A549 (cell line): Measurements from ENCODE around the gene SAMD13. TPM values are rescaled to one million over a fixed set of nuclear protein-coding genes. Genes with fewer than 3 reads are reported as not detected.
"Not testable (repeated sequence)": the region's sequence is repeated elsewhere in the genome, so short reads cannot be mapped to it uniquely, and the experiment has no call there.

Source experiments
- ATAC-seq, 2 experiments: fragments of 200-7000 bp in 1 of 2; fragments of >200 bp in 1 of 2; cut with Nextera tagmentation in 1 of 2; cut with Tn5 transposase in 1 of 2; 3 replicates each; pipeline versions ENCODE4 v1.8.0 to v1.9.1; 2018 to 2020; ENCODE audit warnings: mild to moderate bottlenecking in 1 of 2, moderate library complexity in 1 of 2
- CTCF ChIA-PET: fragments of 300-600 bp; sonication (Branson Sonifier 250); formaldehyde crosslinking; extraction: SDS; loops from one replicate; lab custom pipeline; 2021; ENCODE audit warnings: antibody characterized with exemption, inconsistent platforms; lab: Yijun Ruan, JAX
- POLR2A ChIA-PET: fragments of 350-600 bp; formaldehyde crosslinking; extraction: SDS; loops from one replicate; lab custom pipeline; 2021; ENCODE audit warnings: antibody characterized with exemption, inconsistent platforms; lab: Yijun Ruan, JAX
- DNase-seq, 2 experiments: peaks; one replicate each; pipeline versions ENCODE4 v3.0.0 to v3.0.0-alpha.2; 2011 to 2016; ENCODE audit warnings: low read depth in 1 of 2, low spot score in 1 of 2
- FAIRE-seq: peaks from 2 replicates; lab custom pipeline; 2011; peaks lifted over from hg19 to GRCh38; lab: Jason Lieb, UNC
- H3K27ac ChIP-seq, 2 experiments: fragments of >200 bp; sonication (Bioruptor Twin); formaldehyde crosslinking; 3 replicates each; pipeline ENCODE4 v1.5.1; 2016 to 2017
- H3K4me1 ChIP-seq: fragments of >200 bp; sonication (Bioruptor Twin); formaldehyde crosslinking; 3 replicates; pipeline ENCODE4 v1.6.1; 2016
- H3K4me2 ChIP-seq: fragments of >200 bp; sonication (Bioruptor Twin); formaldehyde crosslinking; 3 replicates; pipeline ENCODE4 v1.6.1; 2016
- H3K4me3 ChIP-seq: fragments of >200 bp; sonication (Bioruptor Twin); formaldehyde crosslinking; 3 replicates; pipeline ENCODE4 v1.5.1; 2016
- H3K9me3 ChIP-seq: fragments of >200 bp; sonication (Bioruptor Twin); formaldehyde crosslinking; 3 replicates; pipeline ENCODE4 v1.6.1; 2016
- BHLHE40 ChIP-seq: IDR thresholded peaks from 2 replicates; pipeline ENCODE4 v1.6.1; 2012; ENCODE audit warnings: low read depth, low read length, inconsistent platforms
- CBX2 ChIP-seq: fragments of 200-600 bp; sonication (generic); IDR thresholded peaks from 2 replicates; pipeline ENCODE4 v1.6.1; 2016; ENCODE audit warnings: low read depth, mild to moderate bottlenecking, borderline replicate concordance
- FOSL2 ChIP-seq, 2 experiments: fragments of 450-650 bp in 1 of 2; fragments of >200 bp in 1 of 2; sonication (Bioruptor Twin) in 1 of 2; formaldehyde crosslinking; IDR thresholded peaks; 2 replicates each; pipeline versions ENCODE4 v1.5.0 to v1.6.1; 2016 to 2020; ENCODE audit warnings: mild to moderate bottlenecking in 1 of 2, moderate library complexity in 1 of 2
- FOXS1 ChIP-seq: fragments of 250-450 bp; sonication (Bioruptor Pico); IDR thresholded peaks from 2 replicates; pipeline ENCODE4 v1.5.0; 2020; ENCODE audit warnings: mild to moderate bottlenecking, moderate library complexity
- GATA3 ChIP-seq: IDR thresholded peaks from 2 replicates; pipeline ENCODE4 v1.6.1; 2012; ENCODE audit warnings: borderline replicate concordance
- HDAC2 ChIP-seq: fragments of 200-600 bp; sonication (generic); IDR thresholded peaks from 2 replicates; pipeline ENCODE4 v1.6.1; 2016
- KDM1A ChIP-seq: fragments of 200-600 bp; sonication (generic); IDR thresholded peaks from 2 replicates; pipeline ENCODE4 v1.6.1; 2016; ENCODE audit warnings: low read depth, mild to moderate bottlenecking
- MAZ ChIP-seq: fragments of 150-350 bp; IDR thresholded peaks from 2 replicates; pipeline ENCODE4 v1.6.1; 2014; ENCODE audit warnings: antibody characterized with exemption, low read depth, low read length, borderline replicate concordance
- NFE2L2 ChIP-seq: fragments of 150-350 bp; conservative IDR thresholded peaks from 2 replicates; pipeline ENCODE4 v1.6.1; 2014; ENCODE audit warnings: low read length
- NR3C1 ChIP-seq: fragments of >200 bp; sonication (Bioruptor Twin); formaldehyde crosslinking; IDR thresholded peaks from 3 replicates; pipeline ENCODE4 v1.6.1; 2017
- RCOR1 ChIP-seq: fragments of 150-350 bp; IDR thresholded peaks from 2 replicates; pipeline ENCODE4 v1.6.1; 2014; ENCODE audit warnings: antibody characterized with exemption, low read length, low read depth
- RFX5 ChIP-seq: fragments of 450-650 bp; IDR thresholded peaks from 2 replicates; pipeline ENCODE4 v1.7.1; 2014; ENCODE audit warnings: antibody characterized with exemption, mild to moderate bottlenecking, moderate library complexity
- ZC3H11A ChIP-seq: fragments of 450-650 bp; IDR thresholded peaks from 2 replicates; pipeline ENCODE4 v1.6.1; 2014; ENCODE audit warnings: antibody characterized with exemption, mild to moderate bottlenecking
- ZNF302 ChIP-seq: fragments of 250-450 bp; sonication (Bioruptor Pico); IDR thresholded peaks from 2 replicates; pipeline ENCODE4 v1.9.0; 2021; ENCODE audit warnings: inconsistent platforms, mild to moderate bottlenecking, moderate library complexity
- WGBS: methylation state at CpG from one replicate; pipeline ENCODE4 v1.1.6; 2017; ENCODE audit errors: missing lambda C conversion rate; 5-methylcytosine and 5-hydroxymethylcytosine counted together
- polyA plus RNA-seq, 4 experiments: library from polyadenylated mRNA; depleted of rRNA in 3 of 4; stranded (reverse); fragments of >200 nt; fragmentation: RNase III in 1 of 4; extraction: RNeasy Plus Mini Kit Qiagen cat#74134 plus additional on column Dnase treatment in 1 of 4; gene quantifications; 2 replicates in 3 of 4; 3 replicates in 1 of 4; pipeline ENCODE4 v1.2.3, GENCODE V29; 2011 to 2017
- TF ChIP-seq, protein P1 (sequence below): fragments of >200 bp; sonication (Bioruptor Twin); formaldehyde crosslinking; IDR thresholded peaks from 2 replicates; pipeline ENCODE4 v1.6.1; 2016
- TF ChIP-seq, protein P2 (sequence below): fragments of 450-650 bp; IDR thresholded peaks from 2 replicates; pipeline ENCODE4 v1.6.1; 2014; ENCODE audit warnings: antibody characterized with exemption
- TF ChIP-seq, protein P3 (sequence below): fragments of 250-450 bp; sonication (Bioruptor Pico); IDR thresholded peaks from 2 replicates; pipeline ENCODE4 v1.5.0; 2021; ENCODE audit warnings: mild to moderate bottlenecking, moderate library complexity, borderline replicate concordance
- TF ChIP-seq, protein P4 (sequence below): IDR thresholded peaks from 2 replicates; pipeline ENCODE4 v1.6.1; 2012
- TF ChIP-seq, protein P5 (sequence below): fragments of 200-600 bp; sonication (generic); IDR thresholded peaks from 2 replicates; pipeline ENCODE4 v1.6.1; 2016; ENCODE audit warnings: antibody characterized with exemption, mild to moderate bottlenecking, moderate library complexity

The SAMD13 gene
- polyA plus RNA-seq, 2 of the 4 experiments (the other 2 are of a cell fraction), result 0.59 to 2.4 TPM

DNA sequence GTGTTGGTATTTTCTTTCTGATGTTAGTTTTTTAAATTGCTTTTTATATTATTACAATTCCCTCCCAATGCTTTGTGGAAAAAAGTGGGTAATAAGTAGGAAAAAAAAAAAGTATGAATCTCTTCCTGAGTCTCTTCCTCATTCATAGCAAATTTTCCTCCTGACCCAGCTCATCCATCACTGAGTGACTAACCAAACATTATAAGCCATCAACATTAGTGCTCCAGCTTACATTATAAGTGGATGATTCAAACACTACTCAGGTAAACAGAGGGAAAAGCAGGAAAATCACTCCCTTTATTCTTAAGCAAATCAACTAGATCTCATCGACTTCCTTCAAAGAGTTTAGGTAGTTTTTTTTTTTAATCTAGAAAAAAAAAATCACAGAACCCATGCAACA is 15.4 kb upstream of the SAMD13 start:
- H3K4me2 ChIP-seq, result peak overlapping the region; percentile 34; the same call in 2 of the 3 replicates
- H3K27ac ChIP-seq, result no peak overlapping the region
- ATAC-seq (peak in 1 of 2 experiments; percentile 63; a peak in 2 of 6 replicates), DNase-seq (peak in 1 of 2 experiments; percentile 61), FAIRE-seq (no peak)
- H3K4me1 ChIP-seq, result peaks cover 40% of the 10 kb centered on the region
- no peak overlapping the region for H3K4me3 ChIP-seq
- TF ChIP-seq NFE2L2 (no peak), FOSL2 (IDR thresholded peaks at IDR 0.05) (no peak), FOSL2 (CRISPR knock-in tag; IDR thresholded peaks at IDR 0.05) (peak; percentile 33; the same call in 1 of the 2 replicates), HDAC2 (no peak)
- TF ChIP-seq, protein P1, sequence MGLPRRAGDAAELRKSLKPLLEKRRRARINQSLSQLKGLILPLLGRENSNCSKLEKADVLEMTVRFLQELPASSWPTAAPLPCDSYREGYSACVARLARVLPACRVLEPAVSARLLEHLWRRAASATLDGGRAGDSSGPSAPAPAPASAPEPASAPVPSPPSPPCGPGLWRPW, result no peak
- 9% methylated on average over 1 of the region's 1 CpG for WGBS
- H3K9me3 ChIP-seq, result no peaks in the 10 kb centered on the region
- ChIA-PET CTCF (interaction anchor here (1.1 kb wide), 1 partner anchor 12 kb away, joined by 4 read pairs; no protein-coding TSS in a partner anchor), POLR2A (no interaction called here)

DNA sequence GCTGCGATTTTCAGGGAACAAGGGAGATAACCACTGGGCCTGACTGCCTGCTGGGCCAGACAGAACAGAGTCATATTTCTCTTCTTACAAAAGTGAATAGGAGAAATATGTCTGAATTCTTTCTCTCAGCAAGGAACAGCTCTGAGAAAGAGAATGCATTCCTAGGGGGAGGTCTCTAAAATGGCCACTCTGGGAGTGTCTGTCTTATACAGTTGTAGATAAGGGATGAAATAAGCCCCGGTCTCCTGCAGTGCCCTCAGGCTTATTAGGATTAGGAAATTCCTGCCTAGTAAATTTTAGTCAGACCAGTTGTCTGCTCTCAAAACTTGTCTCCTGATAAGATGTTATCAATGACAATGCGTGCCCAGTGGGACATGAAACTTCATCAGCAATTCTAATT is 14.1 kb upstream of the SAMD13 start:
- ATAC-seq, POLR2A ChIA-PET, CTCF ChIA-PET, H3K4me3 ChIP-seq, DNase-seq, H3K9me3 ChIP-seq, H3K4me2 ChIP-seq, FAIRE-seq, H3K27ac ChIP-seq: not testable (repeated sequence)
- WGBS, result 50% methylated on average over 3 of the region's 3 CpGs
- H3K4me1 ChIP-seq, result peaks cover 40% of the 10 kb centered on the region

DNA sequence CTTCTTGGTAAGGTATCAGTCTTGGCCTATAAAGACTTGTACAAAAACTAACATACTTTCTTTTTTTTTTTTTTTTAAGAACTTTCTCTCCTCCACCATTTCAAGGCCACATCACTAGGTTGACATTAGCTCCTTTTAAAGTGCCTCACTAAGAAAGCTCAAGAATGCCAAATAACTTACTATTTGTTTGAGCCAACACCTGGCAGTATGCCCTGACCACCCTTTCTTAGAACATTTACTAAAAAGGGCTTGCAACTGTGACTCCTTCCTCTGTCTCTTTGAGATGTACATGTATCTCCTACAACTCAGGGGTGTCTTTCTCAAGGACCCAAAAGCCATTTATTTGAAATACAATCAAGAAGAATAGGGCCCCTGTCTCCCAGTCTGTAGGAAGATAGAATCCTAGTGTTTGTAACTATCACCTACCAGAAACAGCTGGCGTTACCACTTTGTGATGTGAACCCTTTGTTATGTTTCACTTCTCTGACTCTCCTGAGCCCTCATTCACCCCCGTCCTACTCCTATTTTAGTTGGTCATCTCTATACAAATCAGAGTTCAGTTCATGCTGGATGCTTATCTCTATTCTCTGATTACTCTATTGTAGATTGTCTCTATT is 12.2 kb upstream of the SAMD13 start:
- H3K9me3 ChIP-seq, result no peaks in the 10 kb centered on the region
- TF ChIP-seq MAZ (no peak), ZNF302 (no peak), RCOR1 (no peak), FOXS1 (no peak), CBX2 (no peak), BHLHE40 (no peak), KDM1A (no peak), NR3C1 (no peak), ZC3H11A (no peak), RFX5 (no peak), GATA3 (no peak)
- TF ChIP-seq, protein P2, sequence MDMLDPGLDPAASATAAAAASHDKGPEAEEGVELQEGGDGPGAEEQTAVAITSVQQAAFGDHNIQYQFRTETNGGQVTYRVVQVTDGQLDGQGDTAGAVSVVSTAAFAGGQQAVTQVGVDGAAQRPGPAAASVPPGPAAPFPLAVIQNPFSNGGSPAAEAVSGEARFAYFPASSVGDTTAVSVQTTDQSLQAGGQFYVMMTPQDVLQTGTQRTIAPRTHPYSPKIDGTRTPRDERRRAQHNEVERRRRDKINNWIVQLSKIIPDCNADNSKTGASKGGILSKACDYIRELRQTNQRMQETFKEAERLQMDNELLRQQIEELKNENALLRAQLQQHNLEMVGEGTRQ, result no peak
- TF ChIP-seq, protein P3, sequence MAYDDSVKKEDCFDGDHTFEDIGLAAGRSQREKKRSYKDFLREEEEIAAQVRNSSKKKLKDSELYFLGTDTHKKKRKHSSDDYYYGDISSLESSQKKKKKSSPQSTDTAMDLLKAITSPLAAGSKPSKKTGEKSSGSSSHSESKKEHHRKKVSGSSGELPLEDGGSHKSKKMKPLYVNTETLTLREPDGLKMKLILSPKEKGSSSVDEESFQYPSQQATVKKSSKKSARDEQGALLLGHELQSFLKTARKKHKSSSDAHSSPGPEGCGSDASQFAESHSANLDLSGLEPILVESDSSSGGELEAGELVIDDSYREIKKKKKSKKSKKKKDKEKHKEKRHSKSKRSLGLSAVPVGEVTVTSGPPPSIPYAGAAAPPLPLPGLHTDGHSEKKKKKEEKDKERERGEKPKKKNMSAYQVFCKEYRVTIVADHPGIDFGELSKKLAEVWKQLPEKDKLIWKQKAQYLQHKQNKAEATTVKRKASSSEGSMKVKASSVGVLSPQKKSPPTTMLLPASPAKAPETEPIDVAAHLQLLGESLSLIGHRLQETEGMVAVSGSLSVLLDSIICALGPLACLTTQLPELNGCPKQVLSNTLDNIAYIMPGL (CRISPR knock-in tag), result no peak
- TF ChIP-seq, protein P4, sequence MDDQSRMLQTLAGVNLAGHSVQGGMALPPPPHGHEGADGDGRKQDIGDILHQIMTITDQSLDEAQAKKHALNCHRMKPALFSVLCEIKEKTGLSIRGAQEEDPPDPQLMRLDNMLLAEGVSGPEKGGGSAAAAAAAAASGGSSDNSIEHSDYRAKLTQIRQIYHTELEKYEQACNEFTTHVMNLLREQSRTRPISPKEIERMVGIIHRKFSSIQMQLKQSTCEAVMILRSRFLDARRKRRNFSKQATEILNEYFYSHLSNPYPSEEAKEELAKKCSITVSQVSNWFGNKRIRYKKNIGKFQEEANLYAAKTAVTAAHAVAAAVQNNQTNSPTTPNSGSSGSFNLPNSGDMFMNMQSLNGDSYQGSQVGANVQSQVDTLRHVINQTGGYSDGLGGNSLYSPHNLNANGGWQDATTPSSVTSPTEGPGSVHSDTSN, result no peak
- TF ChIP-seq, protein P5, sequence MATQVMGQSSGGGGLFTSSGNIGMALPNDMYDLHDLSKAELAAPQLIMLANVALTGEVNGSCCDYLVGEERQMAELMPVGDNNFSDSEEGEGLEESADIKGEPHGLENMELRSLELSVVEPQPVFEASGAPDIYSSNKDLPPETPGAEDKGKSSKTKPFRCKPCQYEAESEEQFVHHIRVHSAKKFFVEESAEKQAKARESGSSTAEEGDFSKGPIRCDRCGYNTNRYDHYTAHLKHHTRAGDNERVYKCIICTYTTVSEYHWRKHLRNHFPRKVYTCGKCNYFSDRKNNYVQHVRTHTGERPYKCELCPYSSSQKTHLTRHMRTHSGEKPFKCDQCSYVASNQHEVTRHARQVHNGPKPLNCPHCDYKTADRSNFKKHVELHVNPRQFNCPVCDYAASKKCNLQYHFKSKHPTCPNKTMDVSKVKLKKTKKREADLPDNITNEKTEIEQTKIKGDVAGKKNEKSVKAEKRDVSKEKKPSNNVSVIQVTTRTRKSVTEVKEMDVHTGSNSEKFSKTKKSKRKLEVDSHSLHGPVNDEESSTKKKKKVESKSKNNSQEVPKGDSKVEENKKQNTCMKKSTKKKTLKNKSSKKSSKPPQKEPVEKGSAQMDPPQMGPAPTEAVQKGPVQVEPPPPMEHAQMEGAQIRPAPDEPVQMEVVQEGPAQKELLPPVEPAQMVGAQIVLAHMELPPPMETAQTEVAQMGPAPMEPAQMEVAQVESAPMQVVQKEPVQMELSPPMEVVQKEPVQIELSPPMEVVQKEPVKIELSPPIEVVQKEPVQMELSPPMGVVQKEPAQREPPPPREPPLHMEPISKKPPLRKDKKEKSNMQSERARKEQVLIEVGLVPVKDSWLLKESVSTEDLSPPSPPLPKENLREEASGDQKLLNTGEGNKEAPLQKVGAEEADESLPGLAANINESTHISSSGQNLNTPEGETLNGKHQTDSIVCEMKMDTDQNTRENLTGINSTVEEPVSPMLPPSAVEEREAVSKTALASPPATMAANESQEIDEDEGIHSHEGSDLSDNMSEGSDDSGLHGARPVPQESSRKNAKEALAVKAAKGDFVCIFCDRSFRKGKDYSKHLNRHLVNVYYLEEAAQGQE, result no peak
- WGBS, result 87% methylated on average over 2 of the region's 2 CpGs
- H3K4me3 ChIP-seq, result no peak overlapping the region
- no peak for ATAC-seq
- no peak for FAIRE-seq
- ChIA-PET POLR2A (no interaction called here), CTCF (interaction anchor here (0.6 to 1.5 kb wide), 3 partner anchors 8 to 82 kb away, joined by 3 to 4 read pairs (median 3); no protein-coding TSS in a partner anchor)
- peaks cover 26% of the 10 kb centered on the region for H3K4me1 ChIP-seq
- no peak for DNase-seq
- H3K27ac ChIP-seq, result no peak overlapping the region
- no peak overlapping the region for H3K4me2 ChIP-seq
